SU-DHL-6 (cell line): ENCODE data around the gene ABCB1.

ENCODE experiments used
- H2AFZ ChIP-seq: fragments of 200-600 bp; sonication (generic); 2 replicates; pipeline ENCODE4 v1.6.1; 2014; ENCODE audit warnings: low read depth, mild to moderate bottlenecking, moderate library complexity, mixed read lengths, antibody characterized with exemption, low read length; ENCODE audit not compliant: severe bottlenecking
- H3F3A ChIP-seq: fragments of 200-600 bp; shearing (Covaris generic); 2 replicates; pipeline ENCODE4 v1.6.0; 2016; ENCODE audit warnings: antibody characterized with exemption, mild to moderate bottlenecking; ENCODE audit not compliant: insufficient read depth
- H3K27ac ChIP-seq: fragments of 200-600 bp; sonication (generic); 2 replicates; pipeline ENCODE4 v1.5.1; 2016; ENCODE audit warnings: low read depth, mild to moderate bottlenecking, low read length, moderate library complexity, mixed read lengths
- H3K27me3 ChIP-seq: fragments of 200-600 bp; sonication (generic), shearing (Covaris generic); 2 replicates; pipeline ENCODE4 v1.6.0; 2014; ENCODE audit warnings: mild to moderate bottlenecking, low read length
- H3K36me3 ChIP-seq: fragments of 200-600 bp; sonication (generic); 2 replicates; pipeline ENCODE4 v1.6.1; 2014; ENCODE audit warnings: mild to moderate bottlenecking, low read length, mixed read lengths
- H3K4me2 ChIP-seq: fragments of 300-600, 200-600 bp; shearing (Covaris generic), sonication (generic); 2 replicates; pipeline ENCODE4 v1.6.0; 2014; ENCODE audit warnings: low read length, low read depth, mild to moderate bottlenecking; ENCODE audit not compliant: poor library complexity, severe bottlenecking
- H3K4me3 ChIP-seq: fragments of 200-600 bp; sonication (generic); 2 replicates; pipeline ENCODE4 v1.5.1; 2014; ENCODE audit warnings: antibody characterized with exemption, low read length, mild to moderate bottlenecking, mixed read lengths; ENCODE audit not compliant: insufficient read depth, poor library complexity, severe bottlenecking
- H3K79me2 ChIP-seq: fragments of 200-600 bp; sonication (generic); 2 replicates; pipeline ENCODE4 v1.6.1; 2014; ENCODE audit warnings: mild to moderate bottlenecking, low read length, moderate library complexity; ENCODE audit not compliant: insufficient read depth
- H3K9ac ChIP-seq: fragments of 200-600 bp; sonication (generic); 2 replicates; pipeline ENCODE4 v1.7.0; 2014; ENCODE audit warnings: mild to moderate bottlenecking, low read length
- H3K9me2 ChIP-seq: fragments of 200-600 bp; sonication (generic); replicated peaks from 2 replicates; pipeline ENCODE4 v1.6.1; 2014; ENCODE audit warnings: low read length; ENCODE audit not compliant: insufficient read depth
- H3K9me3 ChIP-seq: fragments of 200-600 bp; sonication (generic); 2 replicates; pipeline ENCODE4 v1.6.1; 2014; ENCODE audit warnings: low read length, mixed read lengths; ENCODE audit not compliant: insufficient read depth
- H4K20me1 ChIP-seq: fragments of 200-600 bp; sonication (generic); 2 replicates; pipeline ENCODE4 v1.6.1; 2014; ENCODE audit warnings: low read depth, mild to moderate bottlenecking, antibody characterized with exemption, low read length, moderate library complexity, mixed read lengths
- CTCF ChIP-seq: fragments of 200-600 bp; sonication (generic); IDR thresholded peaks from one replicate; pipeline ENCODE4 v1.5.1; 2017; ENCODE audit warnings: antibody characterized with exemption, mild to moderate bottlenecking, low read length, moderate library complexity; ENCODE audit not compliant: insufficient read depth, poor library complexity, severe bottlenecking
- EZH2phosphoT487 ChIP-seq: fragments of 200-600 bp; sonication (generic), shearing (Covaris generic); conservative IDR thresholded peaks from 2 replicates; pipeline ENCODE4 v1.6.1; 2018; ENCODE audit warnings: mild to moderate bottlenecking, antibody characterized with exemption, low read length, moderate library complexity, mixed read lengths

ABCB1 gene

GRCh38 chr7:87494454-87494853, 106.2 kb downstream of the ABCB1 start:
- Histone ChIP-seq H3K4me2 (no peak overlapping the region), H3K27me3 (no peaks in the 10 kb centered on the region), H3F3A (no peaks in the 10 kb centered on the region), H3K9me2 (no peaks in the 10 kb centered on the region), H4K20me1 (no peaks in the 10 kb centered on the region), H3K9ac (no peak overlapping the region), H3K27ac (no peak overlapping the region), H3K36me3 (no peaks in the 10 kb centered on the region), H3K9me3 (no peaks in the 10 kb centered on the region), H3K4me3 (no peak overlapping the region), H2AFZ (no peak overlapping the region), H3K79me2 (no peaks in the 10 kb centered on the region)
- TF ChIP-seq CTCF (no peak), EZH2phosphoT487 (no peak)

DNA sequence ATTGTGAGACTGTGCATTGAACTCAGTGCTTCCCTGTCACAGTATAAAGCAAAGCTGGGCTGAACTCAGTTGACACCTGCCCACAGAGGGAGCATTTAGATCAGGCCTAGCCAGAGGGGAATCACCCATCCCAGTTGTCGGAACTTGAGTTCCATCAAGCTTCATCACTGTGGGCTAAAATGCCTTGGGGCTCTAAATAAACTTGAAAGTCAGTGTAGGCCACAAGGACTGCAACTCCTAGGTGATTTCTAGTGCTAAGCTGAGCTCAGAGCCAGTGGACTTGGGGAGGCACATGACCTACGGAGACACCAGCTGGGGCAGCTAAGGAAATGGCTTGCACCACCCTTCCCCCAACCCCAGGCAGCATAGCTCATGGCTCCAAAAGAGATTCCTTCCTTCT, 117.6 kb downstream of the ABCB1 start:
- Histone ChIP-seq H4K20me1 (no peaks in the 10 kb centered on the region), H3K27me3 (no peaks in the 10 kb centered on the region), H3F3A (no peaks in the 10 kb centered on the region), H3K9ac (no peak overlapping the region), H3K36me3 (no peaks in the 10 kb centered on the region), H3K79me2 (no peaks in the 10 kb centered on the region), H3K9me3 (no peaks in the 10 kb centered on the region), H3K9me2 (no peaks in the 10 kb centered on the region), H3K4me3 (no peak overlapping the region), H2AFZ (no peak overlapping the region), H3K4me2 (no peak overlapping the region), H3K27ac (no peak overlapping the region)
- TF ChIP-seq CTCF (no peak), EZH2phosphoT487 (no peak)

- no peaks in the 10 kb centered on the region for H3K27me3 ChIP-seq
- no peaks in the 10 kb centered on the region for H3K9me2 ChIP-seq
- H3K36me3 ChIP-seq = no peaks in the 10 kb centered on the region
These were observed 118.6 kb downstream of the ABCB1 start for GRCh38 chr7:87482115-87482514.

More at GRCh38 chr7:87482115-87482514, 118.6 kb downstream of the ABCB1 start:
- H4K20me1 ChIP-seq = no peaks in the 10 kb centered on the region
- no peaks in the 10 kb centered on the region for H3F3A ChIP-seq
- no peaks in the 10 kb centered on the region for H3K79me2 ChIP-seq
- TF ChIP-seq CTCF (no peak), EZH2phosphoT487 (no peak)
- H3K4me2 ChIP-seq = no peak overlapping the region
- H3K9ac ChIP-seq = no peak overlapping the region
- no peaks in the 10 kb centered on the region for H3K9me3 ChIP-seq
- H3K27ac ChIP-seq = no peak overlapping the region
- no peak overlapping the region for H2AFZ ChIP-seq
- no peak overlapping the region for H3K4me3 ChIP-seq
